IMR-90 (cell line): ENCODE results near the gene OOSP1.

Experiments
- BHLHE40 ChIP-seq: fragments of 150-350 bp; IDR thresholded peaks from 2 replicates; pipeline ENCODE4 v1.6.1; 2016; ENCODE audit warnings: mild to moderate bottlenecking, low read depth, low read length
- CEBPB ChIP-seq: IDR thresholded peaks from 2 replicates; pipeline ENCODE4 v1.6.1; 2012; ENCODE audit warnings: low read depth, low read length, improper control_type of control experiment
- CHD1 ChIP-seq: IDR thresholded peaks from 2 replicates; pipeline ENCODE4 v1.6.1; 2012; ENCODE audit warnings: low read depth, low read length, improper control_type of control experiment
- CTCF ChIP-seq: conservative IDR thresholded peaks from 2 replicates; pipeline ENCODE4 v1.5.1; 2012; ENCODE audit warnings: mild to moderate bottlenecking, low read depth, low read length, improper control_type of control experiment
- FOS ChIP-seq: fragments of 150-350 bp; IDR thresholded peaks from 2 replicates; pipeline ENCODE4 v1.6.1; 2016; ENCODE audit warnings: low read depth, low read length
- MAFK ChIP-seq: IDR thresholded peaks from 2 replicates; pipeline ENCODE4 v1.6.1; 2012; ENCODE audit warnings: low read depth, low read length, improper control_type of control experiment
- NFE2L2 ChIP-seq: fragments of 150-350 bp; IDR thresholded peaks from 2 replicates; pipeline ENCODE4 v1.6.1; 2016; ENCODE audit warnings: low read depth, mild to moderate bottlenecking, low read length
- POLR2A ChIP-seq: IDR thresholded peaks from 2 replicates; pipeline ENCODE4 v1.6.1; 2012; ENCODE audit warnings: mild to moderate bottlenecking, low read depth, low read length
- RAD21 ChIP-seq: IDR thresholded peaks from 2 replicates; pipeline ENCODE4 v1.6.1; 2012; ENCODE audit warnings: low read length, improper control_type of control experiment
- RCOR1 ChIP-seq: IDR thresholded peaks from 2 replicates; pipeline ENCODE4 v1.6.1; 2012; ENCODE audit warnings: mild to moderate bottlenecking, low read length, improper control_type of control experiment; ENCODE audit not compliant: insufficient replicate concordance
- RFX5 ChIP-seq: IDR thresholded peaks from 2 replicates; pipeline ENCODE4 v1.8.0; 2012; ENCODE audit warnings: low read depth, mild to moderate bottlenecking, low read length, moderate library complexity
- USF2 ChIP-seq: fragments of 150-350 bp; IDR thresholded peaks from 2 replicates; pipeline ENCODE4 v1.6.1; 2017; ENCODE audit warnings: mild to moderate bottlenecking, antibody characterized with exemption, low read length, low read depth

GRCh38 chr11:59923813-59924212, 14.4 kb upstream of the OOSP1 start:
- TF ChIP-seq CTCF (no peak), BHLHE40 (no peak), POLR2A (no peak), CEBPB (no peak), RAD21 (no peak), CHD1 (no peak), RFX5 (no peak), RCOR1 (no peak), FOS (no peak), NFE2L2 (no peak), USF2 (no peak), MAFK (no peak)
